Measurements from ENCODE around the gene SPR. TPM values are rescaled to one million over a fixed set of nuclear protein-coding genes. Genes with fewer than 3 reads are reported as not detected.

Gene SPR
- total and polyA plus RNA-seq, 11 donors: 24.3 to 64.7 (median 39.4) TPM

DNA sequence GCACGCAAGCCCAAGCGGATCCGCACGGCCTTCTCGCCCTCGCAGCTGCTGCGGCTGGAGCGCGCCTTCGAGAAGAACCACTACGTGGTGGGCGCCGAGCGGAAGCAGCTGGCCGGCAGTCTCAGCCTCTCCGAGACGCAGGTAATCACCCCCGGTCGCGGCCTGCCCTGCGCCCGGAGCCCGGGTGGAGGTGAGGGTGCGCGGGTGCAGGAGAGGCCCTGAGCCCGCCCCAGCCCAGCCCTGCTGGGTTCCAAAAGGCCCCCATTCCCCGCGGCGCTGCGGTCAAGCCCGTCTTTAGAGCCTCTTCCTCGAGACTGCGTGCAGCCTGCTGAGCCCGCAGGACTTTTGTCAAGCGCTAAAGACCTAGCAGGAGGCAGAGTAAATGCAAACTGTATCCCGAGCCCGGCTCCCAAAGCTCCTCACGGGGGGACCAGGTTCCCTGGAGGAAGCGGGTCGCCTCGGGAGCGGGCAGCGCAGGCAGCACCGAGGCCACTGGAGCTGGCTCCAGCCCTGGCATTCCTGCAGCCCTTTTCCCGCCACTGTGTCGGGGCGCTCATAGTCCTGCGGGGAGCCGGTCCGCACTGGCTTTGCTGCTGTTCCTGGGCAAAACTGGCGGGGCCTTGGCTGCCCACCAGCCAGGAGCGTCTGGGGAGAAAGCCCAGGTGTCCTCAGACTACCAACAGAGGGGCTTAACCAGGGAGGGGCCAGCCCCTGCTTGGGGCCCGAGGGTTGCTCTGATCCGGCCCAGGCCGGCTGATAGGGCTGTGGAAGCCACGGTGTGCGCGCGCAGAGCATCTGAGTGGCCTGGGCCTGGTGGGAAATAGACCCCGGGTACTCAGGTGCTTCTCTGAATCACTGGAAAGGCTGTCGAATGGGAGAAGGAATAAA, 37.4 kb downstream of the SPR start:
- WGBS, 4 donors: 2 to 7% (median 3%) methylated on average over 22 to 61 of the region's 61 CpGs
- ATAC-seq (peak in 1 of 4 donors; percentile 18), DNase-seq (peak in 1 of 5 donors; percentile 61)
- intact Hi-C loops (cut with DNase I): no loop called here
- Histone ChIP-seq H3K9me3 (no peaks in the 10 kb centered on the region), H3K36me3 (no peaks in the 10 kb centered on the region), H3K27ac (no peak overlapping the region), H3K4me3 (peak overlapping the region in 2 of 12 donors; percentile 7 to 9), H3K27me3 (peaks cover 68 to 100% (median 95%) of the 10 kb centered on the region in 9 donors), H3K4me1 (peaks cover 0 to 31% (median 22%) of the 10 kb centered on the region in 12 donors)
- TF ChIP-seq POLR2A (IDR thresholded peaks at IDR 0.05): no peak
- TF ChIP-seq CTCF (IDR thresholded peaks at IDR 0.05): no peak

- Histone ChIP-seq H3K4me3 (no peak overlapping the region), H3K27me3 (peaks cover 59 to 99% (median 87%) of the 10 kb centered on the region in 9 donors), H3K27ac (no peak overlapping the region), H3K9me3 (no peaks in the 10 kb centered on the region), H3K36me3 (no peaks in the 10 kb centered on the region), H3K4me1 (peaks cover 0 to 23% (median 16%) of the 10 kb centered on the region in 12 donors)
- no peak for DNase-seq
- intact Hi-C loops (cut with DNase I): no loop called here
- ATAC-seq: no peak
- 4 to 10% (median 8%) methylated on average over 26 of the region's 26 CpGs for WGBS, 4 donors
- TF ChIP-seq POLR2A (IDR thresholded peaks at IDR 0.05): no peak
- no peak for TF ChIP-seq CTCF (IDR thresholded peaks at IDR 0.05)
Observed at GRCh38 chr2:72925328-72925943, 38.2 kb downstream of the SPR start.

GRCh38 chr2:72926368-72926767, 39.2 kb downstream of the SPR start:
- peaks cover 0 to 16% (median 12%) of the 10 kb centered on the region in 12 donors for H3K4me1 ChIP-seq
- WGBS, 4 donors: 15 to 25% (median 23%) methylated on average over 4 of the region's 4 CpGs
- ATAC-seq: no peak
- H3K4me3 ChIP-seq: no peak overlapping the region
- peaks cover 50 to 99% (median 78%) of the 10 kb centered on the region in 9 donors for H3K27me3 ChIP-seq
- TF ChIP-seq CTCF (IDR thresholded peaks at IDR 0.05) (no peak), POLR2A (IDR thresholded peaks at IDR 0.05) (no peak)
- no peak overlapping the region for H3K27ac ChIP-seq
- intact Hi-C loops (cut with DNase I): no loop called here
- no peak for DNase-seq
- H3K9me3 ChIP-seq: no peaks in the 10 kb centered on the region
- H3K36me3 ChIP-seq: no peaks in the 10 kb centered on the region

- ATAC-seq: no peak
- Histone ChIP-seq H3K27ac (no peak overlapping the region), H3K4me1 (peaks cover 0 to 16% (median 12%) of the 10 kb centered on the region in 12 donors), H3K27me3 (peaks cover 46 to 99% (median 72%) of the 10 kb centered on the region in 9 donors), H3K9me3 (no peaks in the 10 kb centered on the region), H3K36me3 (no peaks in the 10 kb centered on the region), H3K4me3 (no peak overlapping the region)
- intact Hi-C loops (cut with DNase I): no loop called here
- TF ChIP-seq POLR2A (IDR thresholded peaks at IDR 0.05) (no peak), CTCF (IDR thresholded peaks at IDR 0.05) (no peak)
- no peak for DNase-seq
- 50 to 72% (median 59%) methylated on average over 6 of the region's 6 CpGs for WGBS, 4 donors
Observed at GRCh38 chr2:72926811-72927465, 39.7 kb downstream of the SPR start.

All from heart left ventricle (tissue), 16 donors.